Activated naive CD8-positive, alpha-beta T cell treated with anti-CD3 and anti-CD28 coated beads, Interleukin-2, amount 50 U/mL, for 24 hours (primary cell): ENCODE results near the gene OR14J1.

Experiments
- ATAC-seq: fragments of 150-1000 bp; cut with Tn5 transposase; one replicate; pipeline ENCODE4 v1.10.0; 2021
- DNase-seq: peaks from one replicate; pipeline ENCODE4 v3.0.0; 2021
- H3K27ac Mint-ChIP-seq: one replicate; pipeline ENCODE4 v1.8.0; 2021; ENCODE audit warnings: mild to moderate bottlenecking, mixed read lengths
- H3K27me3 Mint-ChIP-seq: one replicate; pipeline ENCODE4 v1.8.0; 2021; ENCODE audit warnings: mixed read lengths
- H3K36me3 Mint-ChIP-seq: one replicate; pipeline ENCODE4 v1.8.0; 2021; ENCODE audit warnings: low read depth, mixed read lengths
- H3K4me1 Mint-ChIP-seq: one replicate; pipeline ENCODE4 v1.8.0; 2021; ENCODE audit warnings: mixed read lengths
- H3K4me3 Mint-ChIP-seq: one replicate; pipeline ENCODE4 v1.8.0; 2021; ENCODE audit warnings: mild to moderate bottlenecking, moderate library complexity, mixed read lengths
- H3K9me3 Mint-ChIP-seq: one replicate; pipeline ENCODE4 v1.8.0; 2021; ENCODE audit warnings: mixed read lengths

Gene OR14J1

DNA sequence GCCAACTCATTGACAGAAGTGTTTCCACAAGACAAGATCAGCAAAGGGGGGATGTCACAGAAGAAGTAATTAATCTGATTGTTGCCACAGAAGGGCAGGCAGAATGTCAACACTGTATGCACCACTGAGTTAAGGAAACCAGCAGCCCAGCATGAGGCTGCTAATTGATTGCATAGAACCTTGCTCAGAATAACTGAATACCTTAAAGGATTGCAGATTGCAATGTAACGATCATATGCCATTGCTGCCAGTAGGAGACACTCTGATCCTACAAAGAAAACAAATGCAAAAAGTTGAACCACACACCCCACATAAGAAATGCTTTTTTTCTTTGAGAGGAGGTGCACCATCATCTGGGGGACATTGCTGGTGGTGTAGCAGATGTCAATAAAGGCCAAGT lies 54.1 kb downstream of the OR14J1 start:
- no peaks in the 10 kb centered on the region for H3K4me1 Mint-ChIP-seq
- H3K9me3 Mint-ChIP-seq, result peaks cover 18% of the 10 kb centered on the region
- DNase-seq (no peak), ATAC-seq (no peak)
- no peak overlapping the region for H3K27ac Mint-ChIP-seq
- peaks cover 40% of the 10 kb centered on the region for H3K27me3 Mint-ChIP-seq
- no peak overlapping the region for H3K4me3 Mint-ChIP-seq
- no peaks in the 10 kb centered on the region for H3K36me3 Mint-ChIP-seq
